IPS-15b (cell line): Measurements from ENCODE around the gene MPPED1.

Experiments used
- H3K27me3 ChIP-seq: one replicate; pipeline ENCODE4 v1.6.1; 2013; ENCODE audit warnings: low read length; ENCODE audit not compliant: control insufficient read depth, insufficient read depth
- H3K36me3 ChIP-seq: one replicate; pipeline ENCODE4 v1.6.1; 2013; ENCODE audit warnings: low read length; ENCODE audit not compliant: control insufficient read depth, insufficient read depth
- H3K4me1 ChIP-seq: one replicate; pipeline ENCODE4 v1.6.1; 2013; ENCODE audit warnings: mild to moderate bottlenecking, low read length; ENCODE audit not compliant: control insufficient read depth, insufficient read depth
- H3K4me3 ChIP-seq: one replicate; pipeline ENCODE4 v1.5.1; 2013; ENCODE audit warnings: low read depth, low read length
- H3K9ac ChIP-seq: one replicate; pipeline ENCODE4 v1.6.1; 2013; ENCODE audit warnings: low read depth, mild to moderate bottlenecking, low read length
- H3K9me3 ChIP-seq: one replicate; pipeline ENCODE4 v1.6.1; 2013; ENCODE audit warnings: mild to moderate bottlenecking, low read length; ENCODE audit not compliant: control insufficient read depth, insufficient read depth

Gene MPPED1

GRCh38 chr22:43477966-43478365 is 66.2 kb downstream of the MPPED1 start:
- H3K9me3 ChIP-seq, result no peaks in the 10 kb centered on the region
- no peak overlapping the region for H3K4me3 ChIP-seq
- H3K4me1 ChIP-seq, result no peaks in the 10 kb centered on the region
- H3K9ac ChIP-seq, result no peak overlapping the region
- no peaks in the 10 kb centered on the region for H3K36me3 ChIP-seq
- H3K27me3 ChIP-seq, result no peaks in the 10 kb centered on the region

GRCh38 chr22:43478621-43479300 is 66.9 kb downstream of the MPPED1 start:
- no peak overlapping the region for H3K9ac ChIP-seq
- H3K4me3 ChIP-seq, result no peak overlapping the region
- H3K27me3 ChIP-seq, result no peaks in the 10 kb centered on the region
- H3K4me1 ChIP-seq, result no peaks in the 10 kb centered on the region
- no peaks in the 10 kb centered on the region for H3K36me3 ChIP-seq
- no peaks in the 10 kb centered on the region for H3K9me3 ChIP-seq

GRCh38 chr22:43479301-43479950 is 67.6 kb downstream of the MPPED1 start:
- no peak overlapping the region for H3K4me3 ChIP-seq
- no peak overlapping the region for H3K9ac ChIP-seq
- no peaks in the 10 kb centered on the region for H3K4me1 ChIP-seq

GRCh38 chr22:43479962-43480361 is 68.1 kb downstream of the MPPED1 start:
- Histone ChIP-seq H3K4me1 (no peaks in the 10 kb centered on the region), H3K4me3 (no peak overlapping the region)

More at GRCh38 chr22:43479301-43479950, 67.6 kb downstream of the MPPED1 start:
- Histone ChIP-seq H3K36me3 (no peaks in the 10 kb centered on the region), H3K9me3 (no peaks in the 10 kb centered on the region), H3K27me3 (no peaks in the 10 kb centered on the region)

GRCh38 chr22:43481568-43482317 is 69.9 kb downstream of the MPPED1 start:
- Histone ChIP-seq H3K27me3 (no peaks in the 10 kb centered on the region), H3K4me1 (no peaks in the 10 kb centered on the region), H3K4me3 (peak overlapping the region; percentile 18), H3K9ac (no peak overlapping the region), H3K9me3 (no peaks in the 10 kb centered on the region), H3K36me3 (no peaks in the 10 kb centered on the region)

More at GRCh38 chr22:43479962-43480361, 68.1 kb downstream of the MPPED1 start:
- Histone ChIP-seq H3K27me3 (no peaks in the 10 kb centered on the region), H3K9ac (no peak overlapping the region), H3K9me3 (no peaks in the 10 kb centered on the region), H3K36me3 (no peaks in the 10 kb centered on the region)

- no peak overlapping the region for H3K9ac ChIP-seq
- no peaks in the 10 kb centered on the region for H3K4me1 ChIP-seq
- H3K4me3 ChIP-seq, result no peak overlapping the region
These were observed 70.5 kb downstream of the MPPED1 start for GRCh38 chr22:43482318-43482625.

GRCh38 chr22:43483266-43483665 is 71.5 kb downstream of the MPPED1 start:
- no peaks in the 10 kb centered on the region for H3K9me3 ChIP-seq
- no peak overlapping the region for H3K9ac ChIP-seq
- H3K4me3 ChIP-seq, result no peak overlapping the region
- no peaks in the 10 kb centered on the region for H3K4me1 ChIP-seq
- H3K36me3 ChIP-seq, result no peaks in the 10 kb centered on the region
- no peaks in the 10 kb centered on the region for H3K27me3 ChIP-seq

More at GRCh38 chr22:43482318-43482625, 70.5 kb downstream of the MPPED1 start:
- Histone ChIP-seq H3K27me3 (no peaks in the 10 kb centered on the region), H3K36me3 (no peaks in the 10 kb centered on the region), H3K9me3 (no peaks in the 10 kb centered on the region)

- Histone ChIP-seq H3K4me3 (no peak overlapping the region), H3K9me3 (no peaks in the 10 kb centered on the region), H3K36me3 (no peaks in the 10 kb centered on the region), H3K4me1 (no peaks in the 10 kb centered on the region), H3K9ac (no peak overlapping the region), H3K27me3 (no peaks in the 10 kb centered on the region)
These were observed 71.9 kb downstream of the MPPED1 start for GRCh38 chr22:43483669-43484068.

- Histone ChIP-seq H3K9ac (no peak overlapping the region), H3K27me3 (no peaks in the 10 kb centered on the region), H3K36me3 (no peaks in the 10 kb centered on the region), H3K4me1 (no peaks in the 10 kb centered on the region), H3K4me3 (no peak overlapping the region), H3K9me3 (no peaks in the 10 kb centered on the region)
These were observed 72.4 kb downstream of the MPPED1 start for GRCh38 chr22:43484227-43484626.

GRCh38 chr22:43485502-43486089 is 73.8 kb downstream of the MPPED1 start:
- Histone ChIP-seq H3K9ac (no peak overlapping the region), H3K9me3 (no peaks in the 10 kb centered on the region), H3K4me1 (no peaks in the 10 kb centered on the region), H3K4me3 (no peak overlapping the region), H3K36me3 (no peaks in the 10 kb centered on the region), H3K27me3 (no peaks in the 10 kb centered on the region)

- Histone ChIP-seq H3K9ac (no peak overlapping the region), H3K4me1 (no peaks in the 10 kb centered on the region), H3K4me3 (no peak overlapping the region), H3K36me3 (no peaks in the 10 kb centered on the region), H3K27me3 (no peaks in the 10 kb centered on the region), H3K9me3 (no peaks in the 10 kb centered on the region)
These were observed 75.7 kb downstream of the MPPED1 start for GRCh38 chr22:43487311-43488030.
